Measurements from ENCODE around the gene WEE2.
A peak's percentile ranks its signal among the peaks of the same experiment; 100 is the strongest.

The WEE2 gene

GRCh38 chr7:141699860-141700259 is 8.3 kb upstream of the WEE2 start:
- DNase-seq (ENCODE audit: low spot score), result no peak
- TF ChIP-seq, protein P1, sequence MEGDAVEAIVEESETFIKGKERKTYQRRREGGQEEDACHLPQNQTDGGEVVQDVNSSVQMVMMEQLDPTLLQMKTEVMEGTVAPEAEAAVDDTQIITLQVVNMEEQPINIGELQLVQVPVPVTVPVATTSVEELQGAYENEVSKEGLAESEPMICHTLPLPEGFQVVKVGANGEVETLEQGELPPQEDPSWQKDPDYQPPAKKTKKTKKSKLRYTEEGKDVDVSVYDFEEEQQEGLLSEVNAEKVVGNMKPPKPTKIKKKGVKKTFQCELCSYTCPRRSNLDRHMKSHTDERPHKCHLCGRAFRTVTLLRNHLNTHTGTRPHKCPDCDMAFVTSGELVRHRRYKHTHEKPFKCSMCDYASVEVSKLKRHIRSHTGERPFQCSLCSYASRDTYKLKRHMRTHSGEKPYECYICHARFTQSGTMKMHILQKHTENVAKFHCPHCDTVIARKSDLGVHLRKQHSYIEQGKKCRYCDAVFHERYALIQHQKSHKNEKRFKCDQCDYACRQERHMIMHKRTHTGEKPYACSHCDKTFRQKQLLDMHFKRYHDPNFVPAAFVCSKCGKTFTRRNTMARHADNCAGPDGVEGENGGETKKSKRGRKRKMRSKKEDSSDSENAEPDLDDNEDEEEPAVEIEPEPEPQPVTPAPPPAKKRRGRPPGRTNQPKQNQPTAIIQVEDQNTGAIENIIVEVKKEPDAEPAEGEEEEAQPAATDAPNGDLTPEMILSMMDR (IDR thresholded peaks at IDR 0.05; ENCODE audit: extremely low read depth, missing control alignments), result no peak

- TF ChIP-seq, protein P1 (IDR thresholded peaks at IDR 0.05; ENCODE audit: extremely low read depth, missing control alignments), result no peak
- no peak for DNase-seq (ENCODE audit: low spot score)
These were observed 7.8 kb upstream of the WEE2 start for GRCh38 chr7:141700296-141700847.

- DNase-seq (ENCODE audit: low spot score), result peak; percentile 50
- TF ChIP-seq, protein P1 (IDR thresholded peaks at IDR 0.05; ENCODE audit: extremely low read depth, missing control alignments), result no peak
These were observed 7.2 kb upstream of the WEE2 start for GRCh38 chr7:141700848-141701371.

- TF ChIP-seq, protein P1 (IDR thresholded peaks at IDR 0.05; ENCODE audit: extremely low read depth, missing control alignments), result no peak
- peak; percentile 92 for DNase-seq (ENCODE audit: low spot score)
These were observed 6.6 kb upstream of the WEE2 start for GRCh38 chr7:141701489-141702046.

- TF ChIP-seq, protein P1 (IDR thresholded peaks at IDR 0.05; ENCODE audit: extremely low read depth, missing control alignments), result no peak
- DNase-seq (ENCODE audit: low spot score), result peak; percentile 90
These were observed 6.0 kb upstream of the WEE2 start, which contains the start of gene DENND11 for GRCh38 chr7:141702047-141702567. TSS of gene DENND11 (minus strand) at chr7:141702166. CDS start at chr7:141702153, 13 bp downstream.

GRCh38 chr7:141702892-141703291 is 5.3 kb upstream of the WEE2 start:
- TF ChIP-seq, protein P1 (IDR thresholded peaks at IDR 0.05; ENCODE audit: extremely low read depth, missing control alignments), result no peak
- DNase-seq (ENCODE audit: low spot score), result no peak

DNA sequence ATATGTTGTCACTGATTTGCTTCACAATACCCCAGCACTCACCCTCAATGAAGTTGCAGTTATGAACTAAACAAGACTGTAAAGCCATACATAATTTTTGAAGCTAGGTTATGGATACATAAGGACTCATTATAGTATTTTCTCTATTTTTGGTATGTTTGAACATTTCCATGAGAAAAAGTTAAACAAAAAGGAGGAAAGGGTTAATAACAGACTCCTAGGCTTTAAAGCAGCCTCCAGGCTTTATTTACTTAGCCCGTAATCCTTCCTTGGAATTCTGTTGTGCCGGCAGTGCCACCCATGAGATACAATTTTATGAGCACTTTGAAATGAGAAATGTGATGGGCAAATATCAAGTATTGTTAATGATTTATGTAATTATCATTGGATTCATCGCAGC is 4.0 kb upstream of the WEE2 start:
- TF ChIP-seq, protein P1 (IDR thresholded peaks at IDR 0.05; ENCODE audit: extremely low read depth, missing control alignments), result no peak
- no peak for DNase-seq (ENCODE audit: low spot score)
